GM12873 (cell line): Measurements from ENCODE around the gene AK5.

Experiments used
- CTCF ChIP-seq: IDR thresholded peaks from 2 replicates; pipeline ENCODE4 v1.5.1; 2012; ENCODE audit warnings: low read depth, mild to moderate bottlenecking, moderate library complexity, low read length, control low read depth; ENCODE audit not compliant: insufficient read depth; ENCODE audit errors: missing control alignments

AK5 gene

GRCh38 chr1:77428068-77428467, 146.2 kb downstream of the AK5 start:
- TF ChIP-seq CTCF = no peak

GRCh38 chr1:77430966-77431690, 149.3 kb downstream of the AK5 start:
- TF ChIP-seq CTCF = no peak

- no peak for TF ChIP-seq CTCF
Measured at GRCh38 chr1:77433934-77434333, 152.1 kb downstream of the AK5 start.

GRCh38 chr1:77434967-77435366, 153.1 kb downstream of the AK5 start:
- TF ChIP-seq CTCF = no peak

GRCh38 chr1:77438236-77438913, 156.6 kb downstream of the AK5 start:
- TF ChIP-seq CTCF = no peak

- no peak for TF ChIP-seq CTCF
Measured at GRCh38 chr1:77446841-77447555, 165.2 kb downstream of the AK5 start.

GRCh38 chr1:77447669-77448068, 165.8 kb downstream of the AK5 start:
- no peak for TF ChIP-seq CTCF
